MCF 10A (cell line): ENCODE data around the gene EHD4. TPM values are rescaled to one million over a fixed set of nuclear protein-coding genes. Genes with fewer than 3 reads are reported as not detected.

ENCODE experiments used
- BruUV-seq: library from RNA; stranded (reverse); fragments of 400-500 nt; replicated peaks from 2 replicates; lab custom pipeline; 2021; lab: Mats Ljungman, UMichigan
- CTCF ChIA-PET: fragments of 300-600 bp; sonication (Branson Sonifier 250); formaldehyde crosslinking; extraction: SDS; loops from one replicate; lab custom pipeline; 2021; ENCODE audit warnings: antibody characterized with exemption, inconsistent platforms; lab: Yijun Ruan, JAX
- POLR2A ChIA-PET: fragments of 300-600, 350-650 bp; sonication (Branson Sonifier 250); formaldehyde crosslinking; extraction: SDS; loops from one replicate; lab custom pipeline; 2020; ENCODE audit warnings: antibody characterized with exemption, inconsistent platforms; lab: Yijun Ruan, JAX
- DNase-seq: peaks from one replicate; pipeline ENCODE4 v3.0.0-alpha.2; 2018; ENCODE audit not compliant: unreplicated experiment
- H3K27ac Mint-ChIP-seq: one replicate; pipeline ENCODE4 v1.8.0; 2022; ENCODE audit warnings: mild to moderate bottlenecking, low read depth, mixed read lengths; ENCODE audit not compliant: unreplicated experiment
- H3K27me3 Mint-ChIP-seq: one replicate; pipeline ENCODE4 v1.8.0; 2022; ENCODE audit warnings: mixed read lengths; ENCODE audit not compliant: insufficient read depth, unreplicated experiment
- H3K36me3 Mint-ChIP-seq: one replicate; pipeline ENCODE4 v1.8.0; 2022; ENCODE audit warnings: mild to moderate bottlenecking, moderate library complexity, mixed read lengths; ENCODE audit not compliant: insufficient read depth, unreplicated experiment
- H3K4me1 Mint-ChIP-seq: one replicate; pipeline ENCODE4 v1.8.0; 2022; ENCODE audit warnings: mixed read lengths; ENCODE audit not compliant: insufficient read depth, unreplicated experiment
- H3K4me3 Mint-ChIP-seq: one replicate; pipeline ENCODE4 v1.8.0; 2022; ENCODE audit warnings: mild to moderate bottlenecking, moderate library complexity, mixed read lengths; ENCODE audit not compliant: unreplicated experiment
- H3K9me3 Mint-ChIP-seq: one replicate; pipeline ENCODE4 v1.8.0; 2022; ENCODE audit warnings: mixed read lengths; ENCODE audit not compliant: unreplicated experiment
- CTCF ChIP-seq: fragments of 200-600 bp; IDR thresholded peaks from one replicate; pipeline ENCODE4 v1.8.0; 2022; ENCODE audit warnings: antibody characterized with exemption, mild to moderate bottlenecking; ENCODE audit not compliant: unreplicated experiment
- intact Hi-C: fragments of 100-400 bp; cut with micrococcal nuclease; formaldehyde crosslinking; loops from 2 replicates; pipeline ENCODE4 v1.14.1; 2022
- total RNA-seq: library from RNA; stranded (reverse); gene quantifications from 2 replicates; pipeline ENCODE4 v1.2.3, GENCODE V29; 2022

EHD4 gene
- total RNA-seq, 1 experiment from 2014 or later = 27.1 TPM

- H3K27me3 Mint-ChIP-seq = no peaks in the 10 kb centered on the region
- no peak for DNase-seq
- H3K4me3 Mint-ChIP-seq = no peak overlapping the region
- BruUV-seq = no TSS peak
- intact Hi-C loops = no loop called here
- H3K27ac Mint-ChIP-seq = no peak overlapping the region
- H3K9me3 Mint-ChIP-seq = no peaks in the 10 kb centered on the region
- H3K4me1 Mint-ChIP-seq = peaks cover 34% of the 10 kb centered on the region
- ChIA-PET CTCF (interaction anchor here (0.6 kb wide), 1 partner anchor 521 kb away, joined by 3 read pairs; no protein-coding TSS in a partner anchor), POLR2A (interaction anchor here (1.1 kb wide), 2 partner anchors 9 to 27 kb away, joined by 3 to 5 read pairs; no protein-coding TSS in a partner anchor)
- TF ChIP-seq CTCF = no peak
- peaks cover 6% of the 10 kb centered on the region for H3K36me3 Mint-ChIP-seq
Observed at GRCh38 chr15:41945731-41946130, 26.6 kb downstream of the EHD4 start.

GRCh38 chr15:41945221-41945620 is 27.1 kb downstream of the EHD4 start:
- ChIA-PET CTCF (interaction anchor here (0.6 to 1.5 kb wide), 2 partner anchors 28 to 522 kb away, joined by 3 to 5 read pairs; partner anchors contain the start of gene EHD4), POLR2A (interaction anchor here (0.7 to 1.5 kb wide), 5 partner anchors 9 to 89 kb away, joined by 3 to 6 read pairs (median 3); no protein-coding TSS in a partner anchor)
- no peaks in the 10 kb centered on the region for H3K9me3 Mint-ChIP-seq
- intact Hi-C loops = no loop called here
- no peak for TF ChIP-seq CTCF
- peaks cover 6% of the 10 kb centered on the region for H3K36me3 Mint-ChIP-seq
- H3K4me3 Mint-ChIP-seq = no peak overlapping the region
- DNase-seq = no peak
- peaks cover 39% of the 10 kb centered on the region for H3K4me1 Mint-ChIP-seq
- no peak overlapping the region for H3K27ac Mint-ChIP-seq
- no peaks in the 10 kb centered on the region for H3K27me3 Mint-ChIP-seq
- BruUV-seq = no TSS peak

- ChIA-PET CTCF (interaction anchor here (0.7 to 1.5 kb wide), 2 partner anchors 28 to 53 kb away, joined by 3 to 5 read pairs; partner anchors contain the start of gene EHD4), POLR2A (interaction anchor here (0.7 to 1.7 kb wide), 9 partner anchors 9 to 209 kb away, joined by 3 to 6 read pairs (median 3); partner anchors contain the start of gene EHD4)
- no peaks in the 10 kb centered on the region for H3K9me3 Mint-ChIP-seq
- H3K27me3 Mint-ChIP-seq = no peaks in the 10 kb centered on the region
- peaks cover 41% of the 10 kb centered on the region for H3K4me1 Mint-ChIP-seq
- peak; percentile 85 for DNase-seq
- H3K4me3 Mint-ChIP-seq = peak overlapping the region; percentile 49
- H3K27ac Mint-ChIP-seq = peak overlapping the region; percentile 84
- TF ChIP-seq CTCF = no peak
- H3K36me3 Mint-ChIP-seq = peaks cover 6% of the 10 kb centered on the region
- intact Hi-C loops = no loop called here
- BruUV-seq = no TSS peak
Observed at GRCh38 chr15:41944313-41944940, 27.9 kb downstream of the EHD4 start.

- Mint-ChIP-seq H3K9me3 (no peaks in the 10 kb centered on the region), H3K36me3 (peaks cover 6% of the 10 kb centered on the region), H3K4me1 (peaks cover 41% of the 10 kb centered on the region), H3K4me3 (peak overlapping the region; percentile 49), H3K27me3 (no peaks in the 10 kb centered on the region), H3K27ac (peak overlapping the region; percentile 84)
- no peak for TF ChIP-seq CTCF
- CTCF ChIA-PET = interaction anchor here (0.7 to 1.5 kb wide), 3 partner anchors 29 to 141 kb away, joined by 3 to 5 read pairs (median 4); partner anchors contain the start of gene EHD4
- POLR2A ChIA-PET = interaction anchor here (0.8 to 1.7 kb wide), 7 partner anchors 9 to 210 kb away, joined by 3 to 6 read pairs (median 3); partner anchors contain the start of gene EHD4
- DNase-seq = no peak
- intact Hi-C loops = no loop called here
- BruUV-seq = no TSS peak
Observed at GRCh38 chr15:41943543-41944312, 28.6 kb downstream of the EHD4 start.
